Kidney epithelial cell (primary cell): ENCODE measurements around the gene HCFC1. TPM values are rescaled to one million over a fixed set of nuclear protein-coding genes. Genes with fewer than 3 reads are reported as not detected.

Source experiments
- DNase-seq: peaks from one replicate; pipeline ENCODE4 v3.0.0-alpha.2; 2010; ENCODE audit warnings: low read depth
- H3K27me3 ChIP-seq: 2 replicates; pipeline ENCODE4 v1.6.0; 2011; ENCODE audit warnings: low read length; ENCODE audit not compliant: control insufficient read depth, insufficient read depth
- H3K36me3 ChIP-seq: 2 replicates; pipeline ENCODE4 v1.5.1; 2011; ENCODE audit warnings: low read length; ENCODE audit not compliant: control insufficient read depth, insufficient read depth
- H3K4me3 ChIP-seq: 2 replicates; pipeline ENCODE4 v1.5.1; 2011; ENCODE audit warnings: low read depth, mild to moderate bottlenecking, control low read depth, low read length
- total RNA-seq: library from RNA; depleted of rRNA; stranded (reverse); fragments of >200 nt; gene quantifications from 2 replicates; pipeline ENCODE4 v1.2.3, GENCODE V29; 2015
- TF ChIP-seq, protein P1 (sequence below): IDR thresholded peaks from 2 replicates; pipeline ENCODE4 v1.5.1; 2011; ENCODE audit warnings: mild to moderate bottlenecking, moderate library complexity, low read length, control low read depth, inconsistent platforms; ENCODE audit not compliant: insufficient read depth, poor library complexity, severe bottlenecking

HCFC1 gene
- total RNA-seq, 1 donor from 2014 or later = 56.2 TPM

DNA sequence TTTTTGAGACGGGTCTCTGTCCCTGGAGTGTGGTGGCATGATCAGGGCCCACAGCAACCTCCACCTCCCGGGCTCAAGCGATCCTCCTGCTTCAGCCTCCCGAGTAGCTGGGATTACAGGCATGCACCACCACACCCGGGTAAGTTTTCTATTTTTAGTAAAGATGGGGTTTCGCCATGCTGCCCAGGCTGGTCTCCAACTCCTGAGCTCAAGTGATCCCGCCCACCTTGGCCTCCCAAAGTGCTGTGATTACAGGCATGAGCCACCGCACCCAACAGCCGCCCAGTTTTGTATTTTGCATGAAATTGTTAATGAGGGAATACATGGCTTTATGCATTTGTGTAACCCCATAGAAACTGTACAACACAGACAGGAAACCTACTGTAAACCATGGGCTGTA lies 42.8 kb downstream of the HCFC1 start:
- H3K36me3 ChIP-seq = no peaks in the 10 kb centered on the region
- no peaks in the 10 kb centered on the region for H3K27me3 ChIP-seq
- H3K4me3 ChIP-seq = peak overlapping the region; percentile 18
- DNase-seq = no peak
- TF ChIP-seq, protein P1, sequence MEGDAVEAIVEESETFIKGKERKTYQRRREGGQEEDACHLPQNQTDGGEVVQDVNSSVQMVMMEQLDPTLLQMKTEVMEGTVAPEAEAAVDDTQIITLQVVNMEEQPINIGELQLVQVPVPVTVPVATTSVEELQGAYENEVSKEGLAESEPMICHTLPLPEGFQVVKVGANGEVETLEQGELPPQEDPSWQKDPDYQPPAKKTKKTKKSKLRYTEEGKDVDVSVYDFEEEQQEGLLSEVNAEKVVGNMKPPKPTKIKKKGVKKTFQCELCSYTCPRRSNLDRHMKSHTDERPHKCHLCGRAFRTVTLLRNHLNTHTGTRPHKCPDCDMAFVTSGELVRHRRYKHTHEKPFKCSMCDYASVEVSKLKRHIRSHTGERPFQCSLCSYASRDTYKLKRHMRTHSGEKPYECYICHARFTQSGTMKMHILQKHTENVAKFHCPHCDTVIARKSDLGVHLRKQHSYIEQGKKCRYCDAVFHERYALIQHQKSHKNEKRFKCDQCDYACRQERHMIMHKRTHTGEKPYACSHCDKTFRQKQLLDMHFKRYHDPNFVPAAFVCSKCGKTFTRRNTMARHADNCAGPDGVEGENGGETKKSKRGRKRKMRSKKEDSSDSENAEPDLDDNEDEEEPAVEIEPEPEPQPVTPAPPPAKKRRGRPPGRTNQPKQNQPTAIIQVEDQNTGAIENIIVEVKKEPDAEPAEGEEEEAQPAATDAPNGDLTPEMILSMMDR = no peak

DNA sequence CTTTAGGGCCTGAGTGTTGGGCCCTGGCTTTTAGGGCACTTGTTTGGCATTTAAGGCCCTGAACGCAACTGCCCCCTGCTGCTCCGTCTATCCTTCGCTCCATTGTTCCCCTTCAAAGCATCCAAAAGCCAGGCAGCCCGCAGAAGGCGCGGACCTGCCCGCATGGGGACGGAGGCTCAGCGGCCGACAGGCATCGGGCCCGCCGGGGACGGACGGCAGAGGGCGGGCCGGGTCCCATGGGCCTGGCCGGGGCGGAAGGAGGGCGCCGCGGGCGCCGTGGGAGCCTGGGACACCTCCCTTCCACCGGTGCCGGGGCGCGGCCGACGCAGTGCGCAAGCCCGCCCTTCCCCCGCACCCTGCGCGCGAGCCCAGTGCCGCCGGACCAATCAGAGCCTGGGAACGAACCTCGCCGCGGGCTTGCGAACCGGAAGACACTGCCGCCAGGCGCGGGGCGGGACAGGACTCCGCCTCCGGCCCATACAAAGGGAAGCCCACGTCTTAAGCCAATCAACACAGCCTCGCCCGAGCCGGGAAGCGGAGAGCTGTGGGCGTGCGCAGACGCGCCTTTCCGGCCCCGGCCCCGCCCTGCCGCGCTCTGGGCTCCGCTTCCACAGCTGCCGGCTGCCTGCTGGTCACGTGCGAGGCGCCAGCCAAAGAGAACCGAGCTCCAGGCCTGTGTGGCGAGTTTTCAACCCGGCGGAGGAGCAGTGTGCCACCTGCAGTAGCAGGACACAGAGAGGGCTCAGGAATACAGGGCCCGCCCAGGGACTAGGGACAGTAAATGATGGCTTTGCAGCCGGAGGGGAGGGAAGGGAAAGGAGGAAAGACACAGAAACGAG lies 43.5 kb downstream of the HCFC1 start:
- peak overlapping the region; percentile 48 for H3K4me3 ChIP-seq
- H3K27me3 ChIP-seq = no peaks in the 10 kb centered on the region
- peak; percentile 91 for DNase-seq
- TF ChIP-seq, protein P1 = peak; percentile 16
- H3K36me3 ChIP-seq = no peaks in the 10 kb centered on the region

DNA sequence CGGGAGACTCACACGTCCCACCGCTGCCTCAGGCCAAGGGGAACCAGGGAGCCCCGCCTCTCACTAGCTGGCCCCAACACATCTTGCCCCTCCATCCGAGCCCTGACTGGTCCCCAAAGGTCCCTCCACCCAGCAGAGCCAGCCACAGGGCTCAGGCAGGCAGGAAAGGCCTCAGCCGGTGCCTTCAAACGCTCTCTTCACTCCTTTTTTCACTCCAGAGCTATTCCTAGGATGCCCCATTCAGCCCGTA lies 44.0 kb downstream of the HCFC1 start:
- no peak for DNase-seq
- no peaks in the 10 kb centered on the region for H3K36me3 ChIP-seq
- TF ChIP-seq, protein P1 = no peak
- no peaks in the 10 kb centered on the region for H3K27me3 ChIP-seq
- peak overlapping the region; percentile 48 for H3K4me3 ChIP-seq

DNA sequence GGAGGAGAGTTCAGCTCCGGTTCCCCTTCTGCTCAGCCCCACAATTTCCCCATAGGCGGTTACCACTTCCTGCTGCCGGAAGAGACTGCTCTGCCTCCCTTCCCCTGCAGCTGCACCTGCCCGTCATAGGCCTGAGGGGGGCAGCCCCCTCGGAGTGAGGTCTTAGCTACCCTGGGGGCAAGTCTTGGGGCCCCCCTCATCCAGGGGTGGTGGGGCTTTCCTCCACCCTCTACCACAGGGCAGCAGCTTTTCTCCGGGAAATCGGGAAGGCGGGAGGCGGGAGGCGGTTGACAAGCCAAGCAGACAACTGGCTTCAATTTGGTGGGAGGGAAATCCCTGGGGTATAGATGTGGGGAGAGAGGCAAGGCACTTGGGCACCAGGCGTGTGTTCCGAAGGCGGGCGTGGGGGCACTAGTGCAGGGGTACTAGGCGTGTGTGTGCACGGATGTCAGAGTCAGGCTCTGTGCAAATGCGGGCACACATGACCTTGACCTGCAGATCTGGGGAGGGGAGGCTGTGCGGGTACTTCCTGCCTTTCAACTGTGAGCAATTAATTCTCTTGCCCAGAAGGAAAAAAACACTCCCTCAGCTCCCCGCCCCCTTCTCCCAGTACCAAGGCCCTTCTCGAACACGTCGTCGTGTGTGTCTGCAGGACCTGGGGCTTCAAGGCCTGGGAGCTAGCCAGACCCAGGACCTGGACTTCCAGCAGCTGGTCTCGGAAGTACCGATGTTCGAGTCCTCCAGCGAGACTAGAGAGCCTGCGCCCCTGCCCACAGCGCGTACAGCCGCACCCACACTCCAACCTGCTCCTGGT lies 44.6 kb downstream of the HCFC1 start:
- TF ChIP-seq, protein P1 = no peak
- no peak for DNase-seq
- Histone ChIP-seq H3K4me3 (peak overlapping the region; percentile 48), H3K27me3 (no peaks in the 10 kb centered on the region), H3K36me3 (no peaks in the 10 kb centered on the region)

DNA sequence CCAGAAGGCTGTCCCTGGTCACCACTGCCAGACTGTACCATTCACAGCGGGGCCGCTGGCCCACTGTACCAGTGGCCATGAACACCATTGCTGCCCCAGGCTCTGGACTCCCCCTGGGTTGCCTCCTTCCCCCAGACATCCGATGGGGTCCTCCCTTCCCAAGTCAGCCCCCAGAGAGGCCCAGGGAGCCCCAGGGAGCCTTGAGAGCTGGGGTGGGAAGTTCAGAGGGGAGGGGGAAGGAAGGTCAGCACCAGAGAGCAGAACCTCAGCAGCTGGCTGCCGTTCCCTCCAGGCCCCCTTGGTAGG lies 45.1 kb downstream of the HCFC1 start:
- no peak for DNase-seq
- H3K27me3 ChIP-seq = no peaks in the 10 kb centered on the region
- TF ChIP-seq, protein P1 = no peak
- no peaks in the 10 kb centered on the region for H3K36me3 ChIP-seq
- H3K4me3 ChIP-seq = peak overlapping the region; percentile 9
